PC-9 (cell line): ENCODE measurements around the gene CRAMP1.

ENCODE experiments used
- EZH2 ChIP-seq: fragments of 200-600 bp; sonication (generic); IDR thresholded peaks from 2 replicates; pipeline ENCODE4 v1.8.0; 2017; ENCODE audit warnings: antibody characterized with exemption, low read depth
- TF ChIP-seq, protein P1 (sequence below): fragments of 200-600 bp; sonication (generic); conservative IDR thresholded peaks from 2 replicates; pipeline ENCODE4 v1.6.1; 2017; ENCODE audit warnings: mixed run types, antibody characterized with exemption, mild to moderate bottlenecking, moderate library complexity

DNA sequence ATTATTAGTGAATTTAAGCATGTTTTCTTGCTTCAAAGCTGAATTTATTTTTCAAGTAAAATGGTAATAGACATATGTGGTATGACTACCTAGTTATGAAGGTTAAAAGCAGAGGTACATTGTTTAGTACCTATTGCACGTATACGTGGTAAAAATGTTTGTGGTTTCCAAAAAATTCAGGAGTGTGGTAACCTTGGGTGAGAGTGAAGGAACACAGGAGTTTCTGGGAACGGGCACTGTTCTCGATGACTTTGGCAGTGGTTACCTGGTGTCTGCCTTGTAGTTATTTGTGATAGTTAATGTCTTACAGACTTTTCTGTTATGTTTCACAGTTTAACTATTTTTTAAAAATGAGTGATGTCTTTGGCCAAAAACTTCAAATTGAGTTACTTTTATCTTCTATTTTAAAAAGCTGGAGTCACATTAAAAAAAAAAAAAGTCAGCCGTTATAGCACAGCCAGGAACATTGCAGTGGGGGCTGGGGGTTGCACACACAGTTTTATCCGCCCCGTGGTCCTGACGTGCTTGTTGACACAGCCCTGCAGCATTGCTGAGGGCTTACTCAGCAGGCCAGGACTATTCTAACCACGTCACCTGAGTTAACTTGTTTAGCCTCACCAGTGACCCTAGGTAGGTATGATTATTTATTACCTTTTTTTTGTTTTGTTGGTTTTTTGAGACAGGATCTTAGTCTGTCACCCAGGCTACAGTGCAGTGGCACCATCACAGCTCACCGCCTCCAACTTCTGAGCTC, 76.8 kb downstream of the CRAMP1 start:
- TF ChIP-seq, protein P1, sequence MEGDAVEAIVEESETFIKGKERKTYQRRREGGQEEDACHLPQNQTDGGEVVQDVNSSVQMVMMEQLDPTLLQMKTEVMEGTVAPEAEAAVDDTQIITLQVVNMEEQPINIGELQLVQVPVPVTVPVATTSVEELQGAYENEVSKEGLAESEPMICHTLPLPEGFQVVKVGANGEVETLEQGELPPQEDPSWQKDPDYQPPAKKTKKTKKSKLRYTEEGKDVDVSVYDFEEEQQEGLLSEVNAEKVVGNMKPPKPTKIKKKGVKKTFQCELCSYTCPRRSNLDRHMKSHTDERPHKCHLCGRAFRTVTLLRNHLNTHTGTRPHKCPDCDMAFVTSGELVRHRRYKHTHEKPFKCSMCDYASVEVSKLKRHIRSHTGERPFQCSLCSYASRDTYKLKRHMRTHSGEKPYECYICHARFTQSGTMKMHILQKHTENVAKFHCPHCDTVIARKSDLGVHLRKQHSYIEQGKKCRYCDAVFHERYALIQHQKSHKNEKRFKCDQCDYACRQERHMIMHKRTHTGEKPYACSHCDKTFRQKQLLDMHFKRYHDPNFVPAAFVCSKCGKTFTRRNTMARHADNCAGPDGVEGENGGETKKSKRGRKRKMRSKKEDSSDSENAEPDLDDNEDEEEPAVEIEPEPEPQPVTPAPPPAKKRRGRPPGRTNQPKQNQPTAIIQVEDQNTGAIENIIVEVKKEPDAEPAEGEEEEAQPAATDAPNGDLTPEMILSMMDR: no peak
- TF ChIP-seq EZH2: no peak
